Common myeloid progenitor, CD34-positive (primary cell): ENCODE measurements around the gene KRT79.

Experiments used
- CTCF ChIA-PET: fragments of 350-600 bp; sonication (Branson Sonifier 250); formaldehyde crosslinking; loops from one replicate; lab custom pipeline; 2021; ENCODE audit warnings: antibody characterized with exemption; lab: Charles Lee
- POLR2A ChIA-PET: fragments of 350-600 bp; sonication (Branson Sonifier 250); formaldehyde crosslinking; loops from one replicate; lab custom pipeline; 2021; ENCODE audit warnings: antibody characterized with exemption; lab: Charles Lee
- DNase-seq, 3 donors: peaks; one replicate each; pipeline versions ENCODE4 v3.0.0 to v3.0.0-alpha.2; 2013
- H3K27ac ChIP-seq, 2 experiments: 1 replicate in 1 of 2; 2 replicates in 1 of 2; pipeline ENCODE4 v1.7.0; 2013; ENCODE audit warnings: inconsistent platforms in 2 of 2, low read length in 2 of 2, mild to moderate bottlenecking in 2 of 2, low read depth in 1 of 2, moderate library complexity in 1 of 2; ENCODE audit not compliant: severe bottlenecking in 2 of 2, insufficient read depth in 1 of 2, poor library complexity in 1 of 2
- H3K27me3 ChIP-seq, 5 experiments: replicated peaks in 2 of 5; 1 replicate in 3 of 5; 2 replicates in 2 of 5; pipeline versions ENCODE4 v1.6.1 to v1.7.0; 2013; ENCODE audit warnings: low read length in 4 of 5, mild to moderate bottlenecking in 2 of 5, moderate library complexity in 2 of 5, inconsistent platforms in 1 of 5; ENCODE audit not compliant: insufficient read depth in 5 of 5, control insufficient read depth in 4 of 5
- H3K36me3 ChIP-seq, 4 experiments: 1 replicate in 2 of 4; 2 replicates in 2 of 4; pipeline versions ENCODE4 v1.6.1 to v1.7.0; 2013; ENCODE audit warnings: low read length in 3 of 4, control low read depth in 1 of 4, mild to moderate bottlenecking in 1 of 4; ENCODE audit not compliant: control insufficient read depth in 4 of 4, insufficient read depth in 4 of 4
- H3K4me1 ChIP-seq, 4 experiments: 1 replicate in 3 of 4; 2 replicates in 1 of 4; pipeline versions ENCODE4 v1.6.1 to v1.7.1; 2013; ENCODE audit warnings: low read length in 3 of 4, mild to moderate bottlenecking in 3 of 4, control low read depth in 1 of 4, inconsistent platforms in 1 of 4, moderate library complexity in 1 of 4; ENCODE audit not compliant: control insufficient read depth in 4 of 4, insufficient read depth in 4 of 4; ENCODE audit errors: control extremely low read depth in 1 of 4
- H3K4me3 ChIP-seq, 7 experiments: 1 replicate in 4 of 7; 2 replicates in 3 of 7; pipeline versions ENCODE4 v1.5.1 to v1.7.0; 2013; ENCODE audit warnings: mild to moderate bottlenecking in 7 of 7, low read length in 6 of 7, moderate library complexity in 6 of 7, inconsistent platforms in 2 of 7, low read depth in 2 of 7, control low read depth in 1 of 7; ENCODE audit not compliant: insufficient read depth in 4 of 7, control insufficient read depth in 1 of 7; ENCODE audit errors: extremely low read depth in 1 of 7
- H3K9me3 ChIP-seq, 5 experiments: 1 replicate in 4 of 5; 2 replicates in 1 of 5; pipeline versions ENCODE4 v1.6.1 to v1.7.1; 2013; ENCODE audit warnings: low read length in 4 of 5, mild to moderate bottlenecking in 2 of 5, inconsistent platforms in 1 of 5, low read depth in 1 of 5, moderate library complexity in 1 of 5; ENCODE audit not compliant: control insufficient read depth in 4 of 5, insufficient read depth in 2 of 5; ENCODE audit errors: control extremely low read depth in 1 of 5
- WGBS: methylation state at CpG from one replicate; pipeline ENCODE4 v1.1.5; 2013; ENCODE audit not compliant: insufficient coverage; 5-methylcytosine and 5-hydroxymethylcytosine counted together

The KRT79 gene

GRCh38 chr12:52822771-52823510 is 11.2 kb downstream of the KRT79 start:
- H3K9me3 ChIP-seq: no peaks in the 10 kb centered on the region
- H3K4me1 ChIP-seq: no peaks in the 10 kb centered on the region
- no peak overlapping the region for H3K4me3 ChIP-seq
- no peaks in the 10 kb centered on the region for H3K36me3 ChIP-seq
- WGBS: 74% methylated on average over 12 of the region's 16 CpGs
- ChIA-PET POLR2A (no interaction called here), CTCF (no interaction called here)
- peaks cover 0 to 11% (median 7%) of the 10 kb centered on the region in 5 experiments for H3K27me3 ChIP-seq
- no peak overlapping the region for H3K27ac ChIP-seq
- no peak for DNase-seq

- ChIA-PET POLR2A (no interaction called here), CTCF (no interaction called here)
- H3K4me1 ChIP-seq: no peaks in the 10 kb centered on the region
- H3K4me3 ChIP-seq: no peak overlapping the region
- peaks cover 0 to 10% (median 7%) of the 10 kb centered on the region in 5 experiments for H3K27me3 ChIP-seq
- DNase-seq: no peak
- no peak overlapping the region for H3K27ac ChIP-seq
- 92% methylated on average over 5 of the region's 10 CpGs for WGBS
- H3K9me3 ChIP-seq: no peaks in the 10 kb centered on the region
- H3K36me3 ChIP-seq: no peaks in the 10 kb centered on the region
These were observed 12.1 kb downstream of the KRT79 start for GRCh38 chr12:52821826-52822660.

GRCh38 chr12:52821071-52821730 is 12.9 kb downstream of the KRT79 start:
- ChIA-PET CTCF (interaction anchor here (1.2 kb wide), 1 partner anchor 42 kb away, joined by 3 read pairs; no protein-coding TSS in a partner anchor), POLR2A (no interaction called here)
- no peaks in the 10 kb centered on the region for H3K9me3 ChIP-seq
- no peak overlapping the region for H3K4me3 ChIP-seq
- peaks cover 0 to 7% (median 6%) of the 10 kb centered on the region in 5 experiments for H3K27me3 ChIP-seq
- H3K27ac ChIP-seq: no peak overlapping the region
- no peaks in the 10 kb centered on the region for H3K4me1 ChIP-seq
- H3K36me3 ChIP-seq: no peaks in the 10 kb centered on the region
- no peak for DNase-seq
- WGBS: 93% methylated on average over 4 of the region's 4 CpGs

DNA sequence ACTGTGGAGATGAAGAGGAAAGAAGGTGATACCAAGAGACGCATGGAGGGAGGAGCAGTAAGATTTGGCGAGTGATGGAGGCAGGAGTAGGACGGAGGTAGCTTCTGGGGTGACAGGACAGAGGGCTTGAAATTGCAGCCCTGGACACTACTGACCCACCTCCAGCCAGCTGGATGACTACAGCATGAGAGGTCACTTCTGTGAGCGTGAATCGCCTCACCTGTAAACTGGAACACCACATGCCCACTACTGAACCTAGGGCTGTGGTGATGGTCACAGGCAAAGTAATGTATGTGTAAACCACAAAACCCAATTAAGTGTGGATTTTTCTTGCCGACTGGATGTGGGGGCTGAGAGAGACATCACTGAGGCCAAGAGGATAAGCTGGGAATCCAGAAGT is 13.6 kb downstream of the KRT79 start:
- Histone ChIP-seq H3K4me1 (no peaks in the 10 kb centered on the region), H3K4me3 (no peak overlapping the region), H3K27me3 (peaks cover 0 to 7% (median 6%) of the 10 kb centered on the region in 5 experiments), H3K27ac (no peak overlapping the region), H3K36me3 (no peaks in the 10 kb centered on the region), H3K9me3 (no peaks in the 10 kb centered on the region)
- ChIA-PET POLR2A (no interaction called here), CTCF (interaction anchor here (1.0 to 1.2 kb wide), 2 partner anchors 42 to 239 kb away, joined by 3 read pairs; no protein-coding TSS in a partner anchor)
- 95% methylated on average over 3 of the region's 6 CpGs for WGBS
- DNase-seq: no peak

GRCh38 chr12:52819731-52820510 is 14.2 kb downstream of the KRT79 start:
- Histone ChIP-seq H3K27ac (no peak overlapping the region), H3K4me1 (no peaks in the 10 kb centered on the region), H3K4me3 (no peak overlapping the region), H3K9me3 (no peaks in the 10 kb centered on the region), H3K27me3 (peaks cover 0 to 7% (median 6%) of the 10 kb centered on the region in 5 experiments), H3K36me3 (no peaks in the 10 kb centered on the region)
- no peak for DNase-seq
- POLR2A ChIA-PET: no interaction called here
- CTCF ChIA-PET: interaction anchor here (1.0 to 1.2 kb wide), 3 partner anchors 18 to 239 kb away, joined by 3 read pairs; no protein-coding TSS in a partner anchor
- 88% methylated on average over 7 of the region's 7 CpGs for WGBS

DNA sequence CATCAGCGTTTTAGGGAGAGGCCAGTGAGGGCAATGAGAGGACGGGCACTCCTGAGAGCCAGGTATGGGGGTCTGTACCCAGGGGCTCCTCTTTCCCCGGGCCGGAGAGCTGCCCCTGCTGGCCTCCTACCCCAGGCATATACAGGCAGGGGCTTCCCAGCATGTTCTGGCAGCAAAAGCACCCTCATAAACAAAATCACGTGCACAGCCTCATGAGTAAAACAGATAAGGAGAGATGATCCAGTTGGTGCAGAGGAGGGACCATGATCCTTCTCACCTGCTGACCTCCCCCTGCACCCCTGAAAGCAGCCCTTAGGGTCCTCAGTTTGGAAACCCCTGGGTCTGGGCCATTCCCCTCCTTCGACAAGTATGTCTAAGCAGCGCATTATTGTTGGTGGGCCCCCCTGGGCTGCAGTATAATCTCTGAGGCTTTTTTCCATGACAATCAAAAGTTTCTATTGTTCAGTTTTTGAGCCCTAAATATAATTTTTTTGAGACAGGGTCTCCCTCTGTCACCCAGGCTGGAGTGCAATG is 15.2 kb downstream of the KRT79 start:
- Histone ChIP-seq H3K4me3 (no peak overlapping the region), H3K36me3 (no peaks in the 10 kb centered on the region), H3K27ac (no peak overlapping the region), H3K4me1 (no peaks in the 10 kb centered on the region), H3K27me3 (peaks cover 0 to 7% (median 6%) of the 10 kb centered on the region in 5 experiments), H3K9me3 (no peaks in the 10 kb centered on the region)
- ChIA-PET POLR2A (no interaction called here), CTCF (interaction anchor here (0.7 to 1.1 kb wide), 2 partner anchors 19 to 235 kb away, joined by 3 read pairs; no protein-coding TSS in a partner anchor)
- WGBS: 89% methylated on average over 7 of the region's 7 CpGs
- DNase-seq: no peak
